WERI-Rb-1 (cell line): ENCODE measurements around the gene PHF14.
A peak's percentile ranks its signal among the peaks of the same experiment; 100 is the strongest.

Experiments
- DNase-seq: peaks from one replicate; pipeline ENCODE4 v3.0.0-alpha.2; 2020
- H3K27ac ChIP-seq: fragments of 250-450 bp; sonication (Bioruptor Pico); 2 replicates; pipeline ENCODE4 v1.5.1; 2020; ENCODE audit warnings: mild to moderate bottlenecking, moderate library complexity
- H3K27me3 ChIP-seq: fragments of 250-450 bp; sonication (Bioruptor Pico); 2 replicates; pipeline ENCODE4 v1.5.1; 2021; ENCODE audit warnings: mild to moderate bottlenecking, low read depth, moderate library complexity; ENCODE audit not compliant: insufficient read depth, severe bottlenecking
- H3K36me3 ChIP-seq: fragments of 250-450 bp; sonication (Bioruptor Pico); 2 replicates; pipeline ENCODE4 v1.5.1; 2020; ENCODE audit warnings: mild to moderate bottlenecking, moderate library complexity
- H3K4me3 ChIP-seq: 2 replicates; pipeline ENCODE4 v1.5.1; 2011; ENCODE audit warnings: low read depth, mild to moderate bottlenecking, control low read depth, low read length
- H3K9me3 ChIP-seq: fragments of 250-450 bp; sonication (Bioruptor Pico); 2 replicates; pipeline ENCODE4 v1.5.1; 2021; ENCODE audit warnings: mild to moderate bottlenecking, moderate library complexity; ENCODE audit not compliant: severe bottlenecking
- TF ChIP-seq, protein P1 (sequence below): IDR thresholded peaks from 2 replicates; pipeline ENCODE4 v1.5.1; 2011; ENCODE audit warnings: low read depth, mild to moderate bottlenecking, control low read depth, inconsistent platforms, low read length

Gene PHF14

DNA sequence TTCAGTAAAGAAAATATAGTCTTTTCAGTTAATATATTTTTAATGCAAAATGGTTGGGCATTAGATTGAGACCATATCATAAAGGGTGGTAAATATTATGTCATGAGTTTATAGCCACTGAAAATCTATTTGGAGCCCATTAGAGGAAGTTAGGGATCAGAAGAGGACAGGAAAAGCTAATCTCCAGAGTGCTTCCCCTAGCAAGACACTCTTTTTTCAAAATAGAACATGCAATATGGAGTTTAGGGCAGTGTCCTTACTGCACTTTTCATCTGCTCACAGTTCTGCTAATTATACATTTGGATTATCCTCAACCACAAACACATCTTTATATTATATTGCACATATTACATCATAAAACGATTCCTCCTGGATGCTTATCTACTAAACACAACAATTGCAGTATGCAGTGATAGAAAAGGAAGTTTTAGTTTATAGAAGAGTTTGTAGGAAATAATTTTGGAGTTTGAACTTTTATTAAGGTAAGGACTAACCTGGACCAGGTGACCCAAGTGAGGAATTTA lies 159.8 kb downstream of the PHF14 start:
- Histone ChIP-seq H3K27me3 (no peaks in the 10 kb centered on the region), H3K9me3 (no peaks in the 10 kb centered on the region), H3K4me3 (no peak overlapping the region), H3K36me3 (peaks cover 5% of the 10 kb centered on the region; the same call in 1 of the 2 replicates), H3K27ac (no peak overlapping the region)
- TF ChIP-seq, protein P1, sequence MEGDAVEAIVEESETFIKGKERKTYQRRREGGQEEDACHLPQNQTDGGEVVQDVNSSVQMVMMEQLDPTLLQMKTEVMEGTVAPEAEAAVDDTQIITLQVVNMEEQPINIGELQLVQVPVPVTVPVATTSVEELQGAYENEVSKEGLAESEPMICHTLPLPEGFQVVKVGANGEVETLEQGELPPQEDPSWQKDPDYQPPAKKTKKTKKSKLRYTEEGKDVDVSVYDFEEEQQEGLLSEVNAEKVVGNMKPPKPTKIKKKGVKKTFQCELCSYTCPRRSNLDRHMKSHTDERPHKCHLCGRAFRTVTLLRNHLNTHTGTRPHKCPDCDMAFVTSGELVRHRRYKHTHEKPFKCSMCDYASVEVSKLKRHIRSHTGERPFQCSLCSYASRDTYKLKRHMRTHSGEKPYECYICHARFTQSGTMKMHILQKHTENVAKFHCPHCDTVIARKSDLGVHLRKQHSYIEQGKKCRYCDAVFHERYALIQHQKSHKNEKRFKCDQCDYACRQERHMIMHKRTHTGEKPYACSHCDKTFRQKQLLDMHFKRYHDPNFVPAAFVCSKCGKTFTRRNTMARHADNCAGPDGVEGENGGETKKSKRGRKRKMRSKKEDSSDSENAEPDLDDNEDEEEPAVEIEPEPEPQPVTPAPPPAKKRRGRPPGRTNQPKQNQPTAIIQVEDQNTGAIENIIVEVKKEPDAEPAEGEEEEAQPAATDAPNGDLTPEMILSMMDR, result no peak
- no peak for DNase-seq

DNA sequence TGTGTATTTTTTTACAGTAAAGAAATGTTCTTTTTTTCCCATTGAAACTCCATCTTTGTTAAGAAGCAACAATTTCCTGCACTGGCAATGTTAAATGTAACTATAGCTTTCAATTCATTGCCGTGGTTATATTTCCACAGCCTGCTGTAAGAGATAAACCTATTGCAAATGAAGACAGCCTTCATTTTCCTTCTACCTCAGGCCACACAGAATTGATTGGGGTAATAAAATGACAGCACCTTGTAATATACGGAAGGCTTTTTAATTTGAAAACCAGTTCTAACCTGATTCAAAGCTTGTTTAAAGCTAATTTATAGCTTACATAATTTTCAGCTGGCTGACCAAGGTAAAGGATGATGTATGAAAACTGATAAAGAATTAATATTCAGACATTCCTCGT lies 161.9 kb downstream of the PHF14 start:
- H3K4me3 ChIP-seq, result no peak overlapping the region
- no peak overlapping the region for H3K27ac ChIP-seq
- peaks cover 5% of the 10 kb centered on the region; the same call in 1 of the 2 replicates for H3K36me3 ChIP-seq
- no peaks in the 10 kb centered on the region for H3K9me3 ChIP-seq
- TF ChIP-seq, protein P1, result no peak
- no peaks in the 10 kb centered on the region for H3K27me3 ChIP-seq
- no peak for DNase-seq

DNA sequence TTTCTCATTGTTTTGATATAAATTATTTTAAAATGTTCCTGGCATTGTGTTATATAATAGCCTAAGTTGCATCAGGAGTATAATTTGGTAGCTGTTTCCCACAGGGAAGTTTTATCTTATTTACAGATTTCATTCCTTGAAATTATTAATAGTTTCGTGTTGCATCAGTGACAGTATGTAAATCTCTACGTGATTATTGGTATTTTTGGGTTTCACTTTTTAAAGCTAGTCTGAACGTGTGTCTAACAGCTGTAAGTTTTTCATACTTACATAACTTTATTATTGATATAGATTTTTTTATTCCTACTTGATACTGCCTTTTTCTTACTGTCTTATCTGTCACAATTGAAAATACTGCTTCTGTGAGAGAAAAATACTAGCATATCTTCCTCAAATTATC lies 167.9 kb downstream of the PHF14 start:
- H3K36me3 ChIP-seq, result no peaks in the 10 kb centered on the region
- TF ChIP-seq, protein P1, result no peak
- no peak overlapping the region for H3K4me3 ChIP-seq
- H3K27me3 ChIP-seq, result no peaks in the 10 kb centered on the region
- no peak for DNase-seq
- H3K9me3 ChIP-seq, result no peaks in the 10 kb centered on the region
- no peak overlapping the region for H3K27ac ChIP-seq

DNA sequence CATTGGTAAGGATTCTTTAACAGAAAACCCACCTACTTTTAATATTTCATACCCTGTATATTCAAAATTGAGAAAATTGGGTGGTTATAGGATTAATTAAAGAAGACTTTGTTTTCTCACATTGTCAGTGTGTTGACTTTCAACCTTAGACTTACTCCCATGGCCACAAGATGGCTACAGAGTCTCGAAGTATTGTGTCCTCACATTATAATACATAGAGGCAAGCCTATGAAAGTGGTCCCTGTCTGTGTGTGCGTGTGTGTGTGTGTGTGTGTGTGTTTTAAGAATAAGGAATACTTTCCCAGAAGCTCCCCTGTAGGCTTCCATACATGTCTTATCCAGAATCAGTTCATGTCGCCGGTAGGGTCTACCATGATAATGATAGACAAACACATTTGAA lies 180.0 kb downstream of the PHF14 start:
- TF ChIP-seq, protein P1, result 0 out of 2 replicates have a peak, but pooled peaks have one; percentile 13
- H3K9me3 ChIP-seq, result no peaks in the 10 kb centered on the region
- no peak overlapping the region for H3K27ac ChIP-seq
- H3K36me3 ChIP-seq, result no peaks in the 10 kb centered on the region
- no peak overlapping the region for H3K4me3 ChIP-seq
- no peaks in the 10 kb centered on the region for H3K27me3 ChIP-seq
- no peak for DNase-seq

DNA sequence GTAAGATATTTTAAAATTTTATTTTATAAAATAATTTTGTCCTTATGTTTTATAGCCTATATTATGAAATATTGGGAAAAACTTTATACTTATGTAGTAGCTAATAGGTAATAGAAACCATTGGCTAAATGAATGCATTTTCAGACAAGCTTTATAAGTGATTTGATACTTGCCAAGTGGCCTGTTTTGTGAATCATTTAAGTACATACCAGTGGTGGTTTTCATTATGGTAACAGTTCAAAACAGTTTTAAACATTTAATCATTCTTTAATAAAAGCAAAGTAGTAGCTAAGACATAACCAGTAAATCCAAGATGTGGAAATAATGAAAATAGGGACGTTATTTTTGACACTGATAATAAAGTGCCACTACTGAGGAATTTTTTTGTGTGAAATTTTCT lies 182.2 kb downstream of the PHF14 start:
- H3K9me3 ChIP-seq, result no peaks in the 10 kb centered on the region

More for the DNA sequence above, 182.2 kb downstream of the PHF14 start:
- no peak for DNase-seq
- TF ChIP-seq, protein P1, result no peak
- Histone ChIP-seq H3K36me3 (no peaks in the 10 kb centered on the region), H3K27me3 (no peaks in the 10 kb centered on the region), H3K4me3 (no peak overlapping the region), H3K27ac (no peak overlapping the region)
